Activated effector memory CD4-positive, alpha-beta T cell treated with Interleukin-2 at 50 U/mL for 16 hours (primary cell): ENCODE data around the gene TINAG.

Source experiments
- DNase-seq: peaks from one replicate; pipeline ENCODE4 v3.0.0-alpha.2; 2020

The TINAG gene, protein sequence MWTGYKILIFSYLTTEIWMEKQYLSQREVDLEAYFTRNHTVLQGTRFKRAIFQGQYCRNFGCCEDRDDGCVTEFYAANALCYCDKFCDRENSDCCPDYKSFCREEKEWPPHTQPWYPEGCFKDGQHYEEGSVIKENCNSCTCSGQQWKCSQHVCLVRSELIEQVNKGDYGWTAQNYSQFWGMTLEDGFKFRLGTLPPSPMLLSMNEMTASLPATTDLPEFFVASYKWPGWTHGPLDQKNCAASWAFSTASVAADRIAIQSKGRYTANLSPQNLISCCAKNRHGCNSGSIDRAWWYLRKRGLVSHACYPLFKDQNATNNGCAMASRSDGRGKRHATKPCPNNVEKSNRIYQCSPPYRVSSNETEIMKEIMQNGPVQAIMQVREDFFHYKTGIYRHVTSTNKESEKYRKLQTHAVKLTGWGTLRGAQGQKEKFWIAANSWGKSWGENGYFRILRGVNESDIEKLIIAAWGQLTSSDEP

DNA sequence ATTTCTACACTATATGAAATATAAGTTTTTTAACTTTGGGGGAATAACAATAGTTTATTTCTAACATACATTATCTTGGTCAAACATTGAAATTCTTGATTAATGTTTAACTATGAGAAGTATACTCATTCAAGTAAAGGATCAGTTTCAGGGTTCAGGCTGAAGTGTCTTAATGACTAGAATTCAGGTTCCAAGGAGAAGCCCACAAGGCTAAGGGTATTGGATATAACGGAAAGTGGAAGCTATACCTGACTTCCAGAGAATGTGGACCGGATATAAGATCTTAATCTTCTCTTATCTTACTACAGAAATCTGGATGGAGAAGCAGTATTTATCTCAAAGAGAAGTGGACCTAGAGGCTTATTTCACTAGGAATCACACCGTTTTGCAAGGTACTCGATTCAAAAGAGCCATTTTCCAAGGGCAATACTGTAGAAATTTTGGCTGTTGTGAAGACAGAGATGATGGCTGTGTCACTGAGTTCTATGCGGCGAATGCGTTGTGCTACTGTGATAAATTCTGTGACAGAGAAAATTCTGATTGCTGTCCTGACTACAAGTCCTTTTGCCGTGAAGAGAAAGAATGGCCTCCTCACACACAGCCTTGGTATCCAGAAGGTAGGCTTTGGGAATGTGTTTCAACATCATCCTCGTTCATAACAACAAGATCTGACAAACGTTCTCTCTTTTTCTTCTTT lies at the start of gene TINAG:
TSS of gene TINAG (plus strand) at position 153 of the 697 bp plus-strand sequence. CDS start at position 263, 110 bp downstream.
- DNase-seq: no peak

DNA sequence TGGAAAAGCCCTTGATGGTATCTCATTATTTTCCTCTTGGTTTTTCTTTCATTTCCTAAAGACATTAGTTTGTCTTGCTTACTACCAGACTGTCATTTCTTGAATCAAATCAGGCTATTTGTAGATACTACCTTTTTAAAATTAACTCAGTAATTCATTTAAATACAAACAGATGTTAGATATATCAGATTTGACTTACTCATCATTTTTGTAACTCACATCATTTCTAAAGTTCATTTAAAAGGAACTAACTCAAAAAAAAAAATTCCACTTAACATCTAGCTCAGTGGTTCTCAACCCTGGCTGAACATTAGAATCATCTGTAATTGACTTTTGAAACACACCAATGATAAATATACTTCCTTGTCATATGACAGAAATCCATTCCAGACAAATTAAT lies 48.2 kb upstream of the TINAG start:
- DNase-seq: no peak

DNA sequence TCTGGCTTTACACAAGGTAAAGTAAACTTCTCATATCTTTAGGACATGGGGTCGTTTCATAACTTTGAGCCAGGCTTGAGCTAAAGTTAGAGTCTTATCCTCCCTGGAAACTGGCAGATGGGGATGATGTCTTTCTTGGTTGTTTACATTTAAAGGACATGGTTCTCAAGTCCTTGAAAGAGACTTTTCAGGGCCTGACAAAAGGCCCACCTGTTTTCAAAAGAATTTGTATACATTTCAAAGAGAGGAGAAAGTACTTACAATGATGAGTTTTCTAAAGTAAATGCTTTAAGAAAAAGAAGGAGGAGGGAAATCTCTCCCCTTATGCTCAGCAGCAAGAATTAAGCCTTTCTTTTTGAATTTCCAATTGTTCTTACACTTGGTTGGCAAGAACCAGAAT lies 45.7 kb upstream of the TINAG start:
- no peak for DNase-seq

DNA sequence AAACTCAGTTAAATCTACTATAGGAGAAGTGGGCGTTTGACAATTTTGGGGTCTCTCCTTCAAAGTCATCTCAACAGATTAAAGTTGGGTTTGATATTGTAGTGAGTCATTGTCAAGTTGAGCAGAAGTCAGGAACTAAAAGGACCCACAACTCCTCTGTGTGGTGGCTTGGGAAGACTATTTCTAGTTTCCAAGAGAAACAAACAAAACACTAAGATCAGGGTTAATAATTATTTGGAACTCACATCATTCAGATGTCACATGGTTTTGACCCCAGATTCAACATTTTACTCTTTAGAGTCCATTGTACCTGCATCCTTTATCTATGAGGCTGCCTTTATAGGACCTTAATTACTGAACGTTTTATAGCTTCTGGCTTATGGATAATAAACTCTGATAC lies 45.3 kb upstream of the TINAG start:
- no peak for DNase-seq

DNA sequence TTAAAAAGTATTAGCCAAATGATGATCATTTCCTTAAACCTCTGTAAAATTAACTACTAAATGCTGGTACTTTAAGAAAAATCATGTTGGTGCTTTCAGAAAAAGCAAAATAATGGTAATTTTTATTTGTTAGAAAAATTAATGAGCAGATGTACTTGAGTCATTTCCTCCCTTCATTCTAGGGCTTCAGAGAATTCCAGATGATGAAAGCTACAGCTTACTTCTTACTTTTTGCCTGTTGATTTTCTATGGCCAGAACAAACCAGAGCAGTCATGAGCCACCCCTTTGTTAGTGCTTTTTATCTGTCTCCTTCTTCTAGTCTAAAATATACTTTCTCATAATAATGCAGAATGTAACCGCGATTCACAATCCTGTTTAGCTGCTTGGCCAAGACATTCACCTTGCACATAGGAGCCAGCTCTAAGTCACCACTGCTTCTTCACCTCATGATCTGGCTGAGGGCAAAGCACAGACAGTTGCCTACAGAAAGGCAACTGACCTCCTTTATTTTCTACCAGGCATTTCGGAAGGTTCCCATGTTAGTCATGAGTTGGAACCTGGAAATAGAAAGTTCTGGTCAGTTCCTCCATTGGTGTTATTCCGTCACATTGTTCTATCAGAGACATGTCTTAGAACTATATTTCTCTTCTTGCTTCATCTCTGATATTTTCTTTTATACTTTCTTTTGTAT lies 43.5 kb upstream of the TINAG start:
- no peak for DNase-seq

DNA sequence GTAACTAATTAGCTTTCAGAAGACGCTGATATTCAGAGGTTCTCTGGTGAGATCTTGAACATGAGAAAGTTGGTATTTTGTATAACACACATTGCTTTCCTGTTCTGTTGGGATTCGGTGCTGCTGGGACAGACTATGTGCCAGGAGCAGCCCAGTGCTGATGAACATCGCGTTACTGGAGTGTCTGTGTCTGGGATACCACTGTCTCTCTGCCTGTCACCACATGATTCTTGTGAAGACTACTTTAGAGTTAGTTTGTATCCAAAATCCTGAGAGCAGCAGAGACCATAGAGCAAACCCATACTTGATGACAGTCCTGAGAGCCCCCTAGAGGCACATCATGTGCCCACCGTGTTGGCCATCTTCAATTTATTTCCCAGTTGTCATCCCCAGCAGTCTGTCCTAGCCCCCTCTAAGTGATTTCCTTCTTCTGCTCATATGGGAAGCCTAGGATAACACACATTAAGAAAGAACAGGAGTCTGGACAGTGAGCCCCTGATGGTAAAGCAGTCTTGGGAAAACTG lies 41.8 kb upstream of the TINAG start:
- no peak for DNase-seq

DNA sequence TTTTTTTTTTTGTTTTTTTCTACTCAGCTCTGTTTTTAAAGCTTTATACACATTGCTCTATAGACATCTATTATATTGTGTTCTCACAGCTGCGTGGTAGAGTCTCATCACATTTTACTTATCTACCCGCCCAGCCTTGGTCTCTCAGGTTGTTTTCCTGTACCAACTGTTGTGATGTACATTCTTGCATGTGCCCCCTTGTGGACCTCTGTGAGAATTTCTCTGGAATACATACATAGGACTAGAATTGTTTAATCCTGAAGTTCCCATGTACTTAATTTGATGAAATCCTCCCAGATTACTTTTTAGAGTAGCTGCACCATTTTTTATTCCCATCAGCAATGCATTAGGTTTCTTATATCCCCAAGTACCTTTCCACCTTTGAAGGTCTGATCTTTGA lies 40.4 kb upstream of the TINAG start:
- DNase-seq: no peak

DNA sequence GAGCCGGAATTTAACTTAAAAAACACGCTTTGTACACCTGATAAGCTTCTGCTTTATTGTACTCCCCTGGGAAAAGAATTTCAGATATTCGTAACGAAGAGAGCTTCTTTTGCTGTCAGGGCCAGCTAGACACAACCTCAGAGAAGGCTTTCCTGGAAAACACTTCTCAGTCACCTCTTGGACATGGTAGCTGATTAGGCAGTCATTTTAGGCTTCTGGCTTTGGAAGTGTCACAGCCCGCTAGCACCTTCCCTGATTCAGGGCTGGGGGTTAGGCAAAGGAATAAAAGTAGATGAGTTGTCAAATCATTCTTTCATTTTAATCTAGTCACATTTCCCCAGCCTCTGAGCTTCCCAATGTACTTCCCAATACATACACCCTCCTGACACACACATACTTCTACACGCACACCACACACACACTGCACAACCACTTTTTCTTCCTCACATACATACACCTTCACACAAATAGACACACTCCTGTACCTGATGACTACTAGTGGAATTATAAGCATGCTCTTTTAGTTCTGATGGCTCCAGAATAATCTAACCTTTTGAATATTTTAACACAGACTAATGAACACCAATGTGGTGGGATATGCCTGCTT lies 34.9 kb upstream of the TINAG start:
- DNase-seq: no peak

DNA sequence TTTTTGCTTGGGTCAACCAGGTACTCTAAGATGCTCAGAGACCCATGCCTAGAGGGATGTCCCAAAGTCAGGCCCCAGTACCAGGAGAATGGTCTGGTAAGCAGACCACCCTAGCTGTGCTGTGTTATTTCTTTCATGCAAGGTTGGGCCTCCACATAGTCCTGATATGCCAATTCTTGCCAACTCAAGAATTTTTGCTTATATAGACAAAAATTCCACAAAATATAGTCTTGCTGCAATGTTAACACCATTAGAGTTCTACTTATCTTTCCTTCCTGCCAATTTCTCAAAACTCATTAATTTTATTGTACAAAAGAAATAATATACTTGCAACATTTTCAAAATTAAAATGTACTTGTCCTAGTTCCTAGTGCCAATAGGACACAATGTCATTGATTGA lies 33.9 kb upstream of the TINAG start:
- DNase-seq: no peak

DNA sequence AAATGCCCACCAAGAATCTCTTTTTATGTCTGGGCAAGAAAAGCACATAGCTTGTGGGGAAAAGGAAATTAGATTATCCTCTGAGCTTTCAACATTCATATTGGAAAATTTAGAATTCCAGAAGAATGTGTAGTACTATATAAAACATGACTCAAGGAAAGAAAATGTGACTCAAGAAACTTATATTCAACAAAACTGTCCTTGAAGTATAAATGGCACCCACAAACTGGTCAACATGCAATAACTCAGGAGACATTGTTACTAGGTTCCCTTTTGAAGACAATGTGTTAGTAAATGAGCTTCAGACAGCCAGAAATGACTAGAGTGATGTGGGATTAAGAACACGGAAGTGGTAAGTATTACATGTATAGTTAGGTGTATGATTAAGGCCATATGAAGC lies 26.1 kb upstream of the TINAG start:
- no peak for DNase-seq

DNA sequence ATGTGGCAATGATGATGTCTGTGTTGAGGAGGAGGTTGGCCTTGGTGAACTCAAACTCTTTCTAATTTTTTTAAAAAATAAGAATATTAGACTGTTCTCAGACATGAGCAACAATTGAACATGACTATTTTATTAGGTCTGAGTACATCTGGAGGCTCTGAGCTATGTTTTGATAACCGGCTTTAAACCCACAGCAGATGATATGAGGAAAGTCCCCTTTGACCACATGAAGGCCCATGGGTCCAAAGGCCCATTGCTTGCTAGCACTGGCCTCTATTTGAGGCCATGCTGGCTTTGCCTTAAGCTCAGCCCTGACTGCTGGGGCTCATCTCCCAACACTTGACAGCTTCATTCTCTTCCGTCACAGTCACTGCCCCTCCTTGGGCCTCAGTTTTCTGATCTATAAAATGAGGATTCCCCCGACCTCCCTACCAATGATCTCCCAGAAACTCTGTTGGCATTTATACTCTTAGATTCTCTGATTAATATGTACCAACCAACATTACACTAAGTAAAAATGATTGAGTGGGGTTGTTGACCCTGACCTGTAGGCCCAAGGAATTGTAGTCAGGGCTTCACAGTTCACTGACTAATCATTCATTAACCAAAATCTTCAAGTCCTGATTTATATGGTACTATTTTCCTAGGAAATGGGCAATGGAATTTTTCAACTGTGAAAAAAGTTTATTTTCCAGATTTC lies 23.9 kb upstream of the TINAG start:
- DNase-seq: no peak

DNA sequence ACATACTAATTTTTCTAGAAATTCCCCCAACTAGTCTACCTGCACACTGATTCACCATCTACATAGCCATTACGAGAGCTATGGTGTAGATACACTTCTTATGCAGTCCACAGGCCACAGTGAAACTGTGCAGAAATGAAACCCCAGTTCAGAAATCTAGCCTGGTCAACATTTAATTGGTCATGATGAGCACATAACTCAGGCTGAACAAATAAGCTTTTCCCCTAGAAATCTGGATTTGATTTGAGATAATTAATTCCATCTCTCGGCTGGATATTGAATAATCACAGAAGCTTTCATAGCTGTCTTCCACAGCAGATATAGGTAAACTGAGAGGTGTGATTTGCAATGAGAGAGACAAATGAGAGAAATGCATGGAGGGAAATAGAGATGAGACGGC lies 22.6 kb upstream of the TINAG start:
- no peak for DNase-seq

DNA sequence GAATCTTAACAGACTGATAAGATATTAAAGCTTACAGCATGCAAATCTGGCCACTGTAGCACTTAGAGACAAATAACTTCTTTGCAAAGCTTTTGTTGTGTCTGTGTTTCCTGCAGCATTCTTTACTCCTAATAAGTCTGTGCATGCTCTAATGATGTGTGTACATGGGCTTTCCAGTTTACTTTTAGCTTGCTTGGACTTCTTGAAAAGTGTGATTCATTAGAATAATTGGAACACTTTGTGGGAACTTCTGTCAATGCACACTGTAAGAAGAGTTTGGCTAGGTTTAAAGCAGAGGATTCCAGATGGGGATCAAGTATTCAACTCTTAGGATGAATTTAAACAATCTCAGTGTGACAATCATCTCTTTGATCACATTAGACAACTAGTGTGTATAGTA lies 22.1 kb upstream of the TINAG start:
- DNase-seq: no peak

DNA sequence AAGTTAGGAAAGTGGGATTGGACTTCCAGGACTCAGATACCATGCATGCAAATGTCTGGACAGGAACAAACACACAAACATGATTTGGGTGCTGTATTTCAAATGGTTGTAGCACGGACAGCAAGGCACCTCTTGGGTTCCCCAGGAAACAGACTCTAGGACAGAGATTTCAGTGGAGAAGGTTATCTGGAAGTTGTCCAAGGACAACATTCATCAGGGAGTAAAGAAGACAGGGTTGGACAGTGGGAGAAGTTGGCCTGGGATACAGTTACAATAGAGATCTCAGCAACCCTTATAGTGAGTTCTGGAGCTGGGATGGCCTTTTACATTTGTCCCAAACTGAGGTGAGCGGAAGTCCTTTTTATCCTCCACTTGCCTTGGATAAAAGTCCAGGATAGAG lies 19.8 kb upstream of the TINAG start:
- no peak for DNase-seq

DNA sequence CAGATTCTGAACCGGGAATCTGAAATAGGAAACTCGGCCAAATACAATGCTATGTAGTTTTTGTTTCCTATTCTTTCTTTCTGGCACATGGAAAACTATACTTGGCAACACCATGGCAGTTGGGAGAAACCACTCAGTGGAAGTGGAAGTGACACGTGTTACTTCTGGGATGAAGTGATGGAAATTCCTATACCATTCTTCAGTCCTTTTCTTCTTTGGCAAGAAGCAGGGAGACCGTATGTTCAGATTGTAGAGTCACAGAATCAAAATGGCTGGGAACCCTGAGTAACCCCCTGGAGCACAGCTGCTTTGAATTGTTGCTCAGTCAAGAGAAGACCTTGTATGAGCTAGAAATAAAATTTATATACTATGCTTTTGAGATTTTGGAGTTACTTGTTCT lies 18.8 kb upstream of the TINAG start:
- DNase-seq: no peak

DNA sequence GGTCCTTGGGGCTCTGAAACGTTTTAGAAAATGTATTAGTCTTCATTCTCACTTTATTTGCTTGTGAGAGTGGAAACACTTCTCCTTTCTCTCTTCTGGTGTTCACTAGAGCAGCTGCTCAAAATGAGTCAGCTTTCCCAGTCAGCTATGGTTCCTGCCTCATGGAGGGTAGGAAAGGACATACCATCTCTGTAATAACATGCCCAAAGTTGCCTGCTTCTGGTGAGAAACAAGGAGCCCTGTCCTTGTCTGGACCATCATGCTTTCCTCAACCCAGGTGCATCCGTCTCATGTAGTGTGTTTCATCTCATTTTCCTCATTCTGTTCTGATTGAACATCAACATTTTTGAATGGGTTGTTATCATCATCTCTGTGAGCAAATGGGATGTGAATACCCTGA lies 17.1 kb upstream of the TINAG start:
- no peak for DNase-seq

DNA sequence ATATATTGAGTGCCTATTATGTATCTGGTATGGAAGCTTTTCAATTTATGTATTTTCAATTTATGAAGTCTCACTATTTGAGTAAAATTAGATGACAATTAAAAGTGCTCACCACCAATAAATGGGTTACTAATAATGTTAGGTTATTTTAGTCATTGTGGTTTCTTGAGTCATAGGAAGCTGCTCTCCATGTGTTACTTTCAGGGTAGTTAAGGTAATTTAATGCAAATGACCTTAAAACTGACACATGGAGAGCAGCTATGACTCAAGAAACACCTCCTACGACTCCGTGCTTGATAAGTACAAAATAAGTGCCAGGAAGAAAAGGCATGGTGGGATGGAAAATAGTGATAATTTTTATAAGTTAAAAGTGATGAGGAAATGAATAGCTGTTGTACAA lies 16.5 kb upstream of the TINAG start:
- no peak for DNase-seq

DNA sequence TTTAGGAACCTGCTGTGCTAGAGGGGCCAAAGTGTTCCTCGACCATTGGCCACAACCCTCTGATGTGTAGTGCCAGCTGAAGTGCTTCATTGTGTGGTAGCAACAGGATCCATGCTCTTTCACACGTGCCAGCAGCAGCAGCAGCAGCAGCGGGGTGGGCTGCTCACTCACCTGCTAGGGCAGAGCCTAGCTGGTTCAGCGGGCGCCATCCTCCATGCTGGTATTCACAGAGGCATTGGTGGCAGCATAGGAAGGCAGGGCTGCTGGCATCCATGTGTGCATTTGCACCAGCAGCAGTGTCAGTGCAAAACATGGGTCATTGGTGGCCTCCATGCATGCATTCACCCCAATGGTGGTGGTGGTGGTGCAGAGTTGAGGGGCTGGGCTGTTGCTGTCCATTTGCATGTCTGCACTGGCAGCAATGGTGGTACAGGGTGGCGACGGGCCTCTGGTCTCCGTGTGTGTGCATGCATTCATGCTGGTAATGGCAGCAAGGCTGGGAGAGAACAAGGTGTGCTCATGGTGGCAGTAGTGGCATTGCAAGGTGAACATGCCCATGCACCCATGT lies 13.2 kb upstream of the TINAG start:
- no peak for DNase-seq

DNA sequence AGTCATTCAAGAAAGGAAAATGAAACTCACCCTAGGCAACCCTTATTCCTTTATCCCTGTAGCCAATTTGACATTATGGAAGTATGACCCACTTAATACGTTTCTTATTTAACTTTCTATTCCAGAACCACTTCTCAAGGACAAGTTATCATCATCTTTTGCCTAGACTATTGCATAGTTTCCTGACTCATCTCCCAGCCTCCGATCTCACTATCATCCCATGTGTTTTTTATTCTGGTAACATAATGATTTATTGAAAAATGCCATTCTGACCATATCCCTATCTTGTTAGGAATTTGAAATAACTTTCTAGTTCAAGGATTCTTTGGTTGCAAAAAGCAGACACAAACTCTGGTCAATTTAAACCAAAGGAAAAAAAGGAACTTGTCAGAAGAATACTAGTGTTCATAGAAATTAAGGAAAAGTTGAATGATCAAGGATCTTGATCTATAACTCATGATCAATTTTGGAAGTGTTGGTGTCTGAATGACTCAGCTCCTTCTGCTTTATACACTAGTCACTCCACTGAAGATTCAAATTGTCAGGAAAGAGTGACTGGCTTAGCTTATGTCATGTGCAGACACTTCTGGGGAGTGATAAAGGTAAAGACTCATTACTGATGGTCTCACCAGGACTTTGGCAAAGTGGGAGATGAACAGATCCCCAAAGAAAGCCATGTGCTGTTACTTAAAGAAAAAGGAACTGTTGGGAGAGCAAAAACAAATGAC lies 8.5 kb upstream of the TINAG start:
- no peak for DNase-seq

DNA sequence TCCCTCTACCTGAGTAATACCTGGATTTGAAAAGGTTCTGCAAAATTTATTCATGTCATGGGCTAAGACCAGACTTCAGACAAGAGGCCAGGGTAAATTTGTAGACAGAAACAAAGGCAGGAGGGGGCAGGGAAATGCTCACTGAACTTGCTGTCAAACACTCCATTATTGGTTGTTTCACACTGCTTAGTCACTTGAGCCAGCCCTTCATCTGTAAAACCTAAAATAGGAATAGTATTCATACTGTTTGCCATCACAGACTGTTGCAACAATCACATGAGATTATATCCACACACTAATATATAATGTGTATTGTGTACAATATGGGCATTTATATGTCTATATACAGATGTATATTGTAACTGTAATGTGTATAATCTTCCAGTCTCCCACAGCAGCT lies 6.5 kb upstream of the TINAG start:
- no peak for DNase-seq

DNA sequence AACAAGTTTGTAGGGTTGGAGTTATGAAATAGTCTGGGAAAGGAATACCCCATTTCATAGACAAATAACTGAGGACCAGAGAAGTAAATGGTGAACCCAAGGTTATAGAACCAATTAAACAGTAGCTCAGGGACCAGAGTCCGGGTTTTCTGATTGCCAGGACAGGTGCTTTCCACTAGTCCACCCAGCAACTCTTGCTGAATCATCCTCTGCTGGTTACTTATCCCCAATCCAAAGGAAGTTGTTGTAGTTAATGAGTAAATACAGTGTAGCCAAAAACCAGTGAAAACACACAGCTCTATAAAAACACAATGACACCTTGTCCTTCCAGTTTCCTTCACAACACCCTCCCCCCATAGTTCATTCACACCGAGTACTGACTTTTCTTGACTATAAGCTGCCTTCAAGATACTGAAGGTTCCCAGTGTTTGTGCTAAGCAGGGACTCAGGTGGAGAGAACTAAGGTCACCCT lies 766 bp upstream of the TINAG start:
- DNase-seq: no peak

DNA sequence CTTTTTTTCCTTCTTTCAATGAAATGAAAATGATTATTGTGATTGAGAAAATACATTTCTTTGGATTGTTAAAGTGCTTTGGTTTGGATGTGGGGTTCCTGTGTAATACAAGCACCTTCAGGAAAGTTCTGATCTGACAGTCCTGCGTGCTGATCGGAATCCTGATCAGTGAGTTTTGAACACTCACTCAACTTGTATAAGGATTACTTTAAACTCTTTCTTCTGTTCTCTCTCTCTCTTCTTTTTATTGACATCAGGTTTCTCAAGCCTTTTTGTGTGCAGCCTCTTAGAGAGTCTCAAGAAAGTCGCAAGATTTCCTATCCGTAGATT lies 710 bp downstream of the TINAG start:
- no peak for DNase-seq
